SK-N-SH (cell line): ENCODE measurements around the gene RNF111. TPM values are rescaled to one million over a fixed set of nuclear protein-coding genes. Genes with fewer than 3 reads are reported as not detected.

Experiments used
- CTCF ChIA-PET: fragments of 300-600, 350-600 bp; formaldehyde crosslinking; extraction: SDS; loops from one replicate; lab custom pipeline; 2021; lab: Yijun Ruan, JAX
- POLR2A ChIA-PET: fragments of 350-600 bp; sonication (Branson Sonifier 250); formaldehyde crosslinking; extraction: SDS; loops from one replicate; lab custom pipeline; 2020; ENCODE audit warnings: antibody characterized with exemption, inconsistent platforms; lab: Yijun Ruan, JAX
- DNase-seq: peaks from one replicate; pipeline ENCODE4 v3.0.0; 2012
- H2AFZ ChIP-seq: fragments of 200-600 bp; sonication (generic); 2 replicates; pipeline ENCODE4 v1.8.1; 2016; ENCODE audit warnings: antibody characterized with exemption, mild to moderate bottlenecking, low read depth
- H3F3A ChIP-seq: fragments of 200-600 bp; sonication (generic); replicated peaks from 2 replicates; pipeline ENCODE3; 2016; ENCODE audit warnings: antibody characterized with exemption, mild to moderate bottlenecking; ENCODE audit not compliant: insufficient read depth
- H3K27ac ChIP-seq, 2 experiments: fragments of 200-500 bp in 1 of 2; fragments of 200-600 bp in 1 of 2; sonication (Bioruptor generic) in 1 of 2; sonication (generic), shearing (Covaris generic) in 1 of 2; 2 replicates each; pipeline versions ENCODE4 v1.5.1 to v1.6.1; 2014 to 2016; ENCODE audit warnings: low read depth in 2 of 2, inconsistent platforms in 1 of 2, low read length in 1 of 2, mild to moderate bottlenecking in 1 of 2, mixed read lengths in 1 of 2
- H3K27me3 ChIP-seq: fragments of 200-600 bp; sonication (generic), shearing (Covaris generic); 2 replicates; pipeline ENCODE4 v1.6.1; 2016; ENCODE audit warnings: mixed run types; ENCODE audit not compliant: insufficient read depth
- H3K36me3 ChIP-seq, 2 experiments: fragments of 200-500 bp in 1 of 2; fragments of 200-600 bp in 1 of 2; sonication (Bioruptor generic) in 1 of 2; sonication (generic) in 1 of 2; replicated peaks in 1 of 2; 2 replicates each; pipeline versions ENCODE3 to v1.5.1; 2014 to 2016; ENCODE audit warnings: low read length in 1 of 2, mild to moderate bottlenecking in 1 of 2; ENCODE audit not compliant: insufficient read depth in 2 of 2, control insufficient read depth in 1 of 2
- H3K4me1 ChIP-seq, 2 experiments: fragments of 200-500 bp in 1 of 2; fragments of 200-600 bp in 1 of 2; sonication (Bioruptor generic) in 1 of 2; sonication (generic), shearing (Covaris generic) in 1 of 2; 2 replicates each; pipeline versions ENCODE4 v1.5.1 to v1.6.1; 2014 to 2016; ENCODE audit warnings: low read depth in 1 of 2, low read length in 1 of 2, mixed run types in 1 of 2; ENCODE audit not compliant: insufficient read depth in 2 of 2, control insufficient read depth in 1 of 2
- H3K4me2 ChIP-seq: fragments of 200-600 bp; sonication (generic), shearing (Covaris generic); 2 replicates; pipeline ENCODE4 v1.6.1; 2017; ENCODE audit warnings: mixed run types
- H3K4me3 ChIP-seq, 2 experiments: fragments of 200-500 bp in 1 of 2; fragments of 200-600 bp in 1 of 2; sonication (Bioruptor generic) in 1 of 2; sonication (generic), shearing (Covaris generic) in 1 of 2; 2 replicates each; pipeline versions ENCODE4 v1.5.1 to v1.8.1; 2014 to 2016; ENCODE audit warnings: low read depth in 2 of 2, inconsistent platforms in 1 of 2, low read length in 1 of 2, mild to moderate bottlenecking in 1 of 2, mixed read lengths in 1 of 2, moderate library complexity in 1 of 2
- H3K79me2 ChIP-seq: fragments of 200-600 bp; sonication (generic); 2 replicates; pipeline ENCODE4 v1.8.1; 2017; ENCODE audit warnings: mild to moderate bottlenecking; ENCODE audit not compliant: insufficient read depth
- H3K9ac ChIP-seq: fragments of 200-600 bp; sonication (generic); 2 replicates; pipeline ENCODE4 v1.6.1; 2017; ENCODE audit warnings: mixed run types
- H3K9me2 ChIP-seq: fragments of 200-600 bp; sonication (generic); 2 replicates; pipeline ENCODE4 v1.6.1; 2017; ENCODE audit warnings: mixed run types
- H3K9me3 ChIP-seq: fragments of 200-600 bp; sonication (generic); 2 replicates; pipeline ENCODE4 v1.6.1; 2017; ENCODE audit warnings: mixed run types, mild to moderate bottlenecking, moderate library complexity
- H4K20me1 ChIP-seq: fragments of 200-600 bp; sonication (generic); 2 replicates; pipeline ENCODE4 v1.6.1; 2017; ENCODE audit warnings: mild to moderate bottlenecking, mixed run types; ENCODE audit not compliant: insufficient read depth
- CHD2 ChIP-seq: fragments of 150-350 bp; IDR thresholded peaks from 2 replicates; pipeline ENCODE4 v1.6.1; 2018; ENCODE audit warnings: low read length; ENCODE audit not compliant: partially characterized antibody
- EP300 ChIP-seq, 2 experiments: IDR thresholded peaks; 2 replicates each; pipeline versions ENCODE4 v1.4.0 to v1.6.1; 2012; ENCODE audit warnings: borderline replicate concordance in 1 of 2, low read depth in 1 of 2, low read length in 1 of 2
- FOSL2 ChIP-seq: IDR thresholded peaks from 2 replicates; pipeline ENCODE4 v1.4.0; 2012; ENCODE audit warnings: low read depth, mild to moderate bottlenecking, moderate library complexity, borderline replicate concordance
- FOXJ3 ChIP-seq: sonication (generic); formaldehyde crosslinking; IDR thresholded peaks from 2 replicates; pipeline ENCODE4 v1.5.1; 2020; ENCODE audit warnings: mild to moderate bottlenecking, missing genetic modification reagents
- FOXM1 ChIP-seq: IDR thresholded peaks from 2 replicates; pipeline ENCODE4 v1.4.0; 2012; ENCODE audit warnings: low read depth, mild to moderate bottlenecking
- JUND ChIP-seq: IDR thresholded peaks from 2 replicates; pipeline ENCODE4 v1.4.0; 2012
- NFIC ChIP-seq: IDR thresholded peaks from 2 replicates; pipeline ENCODE4 v1.4.0; 2012; ENCODE audit warnings: borderline replicate concordance
- RAD21 ChIP-seq: IDR thresholded peaks from 2 replicates; pipeline ENCODE4 v1.6.1; 2012; ENCODE audit warnings: mild to moderate bottlenecking, low read length
- SMC3 ChIP-seq: IDR thresholded peaks from 2 replicates; pipeline ENCODE4 v1.6.1; 2012; ENCODE audit warnings: low read depth, low read length, improper control_type of control experiment
- TCF12 ChIP-seq: IDR thresholded peaks from 2 replicates; pipeline ENCODE4 v1.4.0; 2012
- WGBS: methylation state at CpG from one replicate; pipeline ENCODE4 v1.1.6; 2017; ENCODE audit warnings: low lambda C conversion rate; 5-methylcytosine and 5-hydroxymethylcytosine counted together
- polyA plus RNA-seq, 3 experiments: library from polyadenylated mRNA; depleted of rRNA; stranded (reverse); fragments of >200 nt; gene quantifications; 2 replicates each; pipeline ENCODE4 v1.2.3, GENCODE V29; 2012
- TF ChIP-seq, protein P1 (sequence below): fragments of 200-600 bp; sonication (generic); IDR thresholded peaks from 2 replicates; pipeline ENCODE4 v1.6.1; 2017; ENCODE audit warnings: antibody characterized with exemption, mild to moderate bottlenecking, moderate library complexity

The RNF111 gene
- polyA plus RNA-seq, 1 of the 3 experiments (the other 2 are of a cell fraction), result 16.5 TPM

DNA sequence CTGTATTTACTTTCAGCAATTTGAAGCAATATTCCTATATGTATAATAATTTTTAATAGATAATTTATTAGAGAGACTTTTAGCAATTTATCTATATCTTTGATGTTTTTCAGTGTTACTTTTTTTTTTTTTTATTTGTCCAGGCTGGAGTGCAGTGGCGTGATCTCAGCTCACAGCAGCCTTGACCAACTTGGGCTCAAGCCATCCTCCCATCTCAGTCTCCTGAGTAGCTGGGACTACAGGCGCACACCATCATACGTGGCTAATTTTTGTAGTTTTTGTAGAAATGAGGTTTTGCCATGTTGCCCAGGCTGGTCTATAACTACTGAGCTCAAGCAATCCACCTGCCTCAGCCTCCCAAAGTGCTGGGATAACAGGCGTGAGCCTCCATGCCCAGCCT, 28.7 kb upstream of the RNF111 start:
- TF ChIP-seq FOXJ3 (no peak), RAD21 (no peak), FOSL2 (no peak)
- CTCF ChIA-PET, result interaction anchor here (0.9 kb wide), 1 partner anchor 123 kb away, joined by 3 read pairs; no protein-coding TSS in a partner anchor
- H3K36me3 ChIP-seq, result no peaks in the 10 kb centered on the region

DNA sequence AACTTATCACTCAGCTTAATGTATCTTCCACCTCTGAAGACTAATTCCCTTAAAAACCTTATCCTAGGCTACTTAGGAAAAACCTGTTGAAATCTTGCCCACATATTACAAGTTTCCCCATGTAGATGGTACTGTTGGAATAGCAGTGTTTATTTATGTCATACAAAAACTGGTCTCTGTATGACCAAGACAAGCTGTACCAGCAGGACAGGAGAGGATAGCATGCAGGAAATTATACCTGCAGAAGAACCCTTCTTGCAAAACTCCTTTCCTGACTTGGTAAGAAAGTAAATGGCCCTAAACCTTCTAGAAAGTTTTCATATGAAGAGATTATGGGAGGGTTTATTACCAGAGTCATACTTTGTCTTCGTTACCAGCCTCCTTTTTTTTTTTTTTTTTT, 25.3 kb upstream of the RNF111 start:
- WGBS, result 92% methylated on average over 1 of the region's 1 CpG
- ChIA-PET POLR2A (no interaction called here), CTCF (interaction anchor here (1.9 kb wide), 1 partner anchor 567 kb away, joined by 4 read pairs; no protein-coding TSS in a partner anchor)
- Histone ChIP-seq H3K36me3 (no peaks in the 10 kb centered on the region), H3K4me1 (0 out of 4 replicates have a peak, but pooled peaks cover 0 to 9% of the 10 kb centered on the region in 2 experiments), H3K4me2 (no peak overlapping the region), H3K79me2 (no peaks in the 10 kb centered on the region), H4K20me1 (no peaks in the 10 kb centered on the region), H3K27ac (no peak overlapping the region), H2AFZ (no peak overlapping the region; the same call in 1 of the 2 replicates), H3K9ac (no peak overlapping the region), H3K27me3 (no peaks in the 10 kb centered on the region), H3K9me2 (no peaks in the 10 kb centered on the region), H3K9me3 (no peaks in the 10 kb centered on the region), H3F3A (peaks cover 3% of the 10 kb centered on the region), H3K4me3 (no peak overlapping the region)
- TF ChIP-seq FOXM1 (no peak), SMC3 (no peak)
- DNase-seq, result no peak

More for the DNA sequence above, 28.7 kb upstream of the RNF111 start:
- WGBS, result 94% methylated on average over 4 of the region's 4 CpGs
- no peak for DNase-seq
- POLR2A ChIA-PET, result no interaction called here
- Histone ChIP-seq H3K9ac (no peak overlapping the region), H3K4me3 (no peak overlapping the region), H3K27ac (no peak overlapping the region), H3K4me2 (no peak overlapping the region), H2AFZ (no peak overlapping the region), H3K9me3 (no peaks in the 10 kb centered on the region), H3K79me2 (no peaks in the 10 kb centered on the region), H3K4me1 (0 out of 4 replicates have a peak, but pooled peaks cover 0 to 9% of the 10 kb centered on the region in 2 experiments), H4K20me1 (no peaks in the 10 kb centered on the region), H3K9me2 (no peaks in the 10 kb centered on the region), H3F3A (peaks cover 3% of the 10 kb centered on the region), H3K27me3 (no peaks in the 10 kb centered on the region)

DNA sequence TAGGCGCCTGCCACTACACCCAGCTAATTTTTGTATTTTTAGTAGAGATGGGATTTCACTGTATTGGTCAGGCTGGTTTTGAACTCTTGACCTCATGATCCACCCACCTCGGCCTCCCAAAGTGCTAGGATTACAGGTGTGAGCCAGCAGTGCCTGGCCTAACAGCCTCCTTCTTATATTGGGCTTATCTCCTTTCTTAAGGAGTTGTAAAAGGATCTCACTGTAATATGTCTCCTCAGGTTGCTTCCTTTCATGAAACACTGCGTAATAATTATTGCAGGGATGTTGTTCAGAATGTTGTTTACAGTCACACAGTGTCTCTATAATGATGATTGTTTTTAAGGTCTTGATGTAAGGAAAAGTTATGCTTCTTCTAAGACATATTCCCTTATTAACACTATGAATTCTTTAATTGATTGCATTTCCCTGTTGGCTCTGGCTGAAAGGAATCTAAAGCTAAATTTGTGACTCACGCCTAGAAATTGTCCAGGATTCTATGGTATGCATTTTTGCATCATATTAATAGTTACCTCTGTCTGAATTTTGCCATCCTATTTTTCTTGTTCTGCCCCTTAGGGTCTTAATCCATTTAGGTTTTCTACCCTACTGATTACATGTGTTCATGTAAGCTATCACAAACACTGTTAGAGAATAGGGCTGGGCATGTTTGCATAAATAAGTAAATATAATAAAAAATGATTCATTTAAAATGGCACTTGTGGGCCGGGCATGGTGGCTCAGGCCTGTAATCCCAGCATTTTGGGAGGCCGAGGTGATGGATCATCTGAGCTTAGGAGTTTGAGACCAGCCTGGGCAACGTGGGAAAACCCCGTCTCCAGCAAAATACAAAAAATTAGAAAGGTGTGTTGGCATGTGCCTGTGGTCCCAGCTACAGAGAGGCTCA, 24.5 kb upstream of the RNF111 start:
- H3F3A ChIP-seq, result peaks cover 3% of the 10 kb centered on the region
- WGBS, result 77% methylated on average over 8 of the region's 8 CpGs
- TF ChIP-seq, protein P1, sequence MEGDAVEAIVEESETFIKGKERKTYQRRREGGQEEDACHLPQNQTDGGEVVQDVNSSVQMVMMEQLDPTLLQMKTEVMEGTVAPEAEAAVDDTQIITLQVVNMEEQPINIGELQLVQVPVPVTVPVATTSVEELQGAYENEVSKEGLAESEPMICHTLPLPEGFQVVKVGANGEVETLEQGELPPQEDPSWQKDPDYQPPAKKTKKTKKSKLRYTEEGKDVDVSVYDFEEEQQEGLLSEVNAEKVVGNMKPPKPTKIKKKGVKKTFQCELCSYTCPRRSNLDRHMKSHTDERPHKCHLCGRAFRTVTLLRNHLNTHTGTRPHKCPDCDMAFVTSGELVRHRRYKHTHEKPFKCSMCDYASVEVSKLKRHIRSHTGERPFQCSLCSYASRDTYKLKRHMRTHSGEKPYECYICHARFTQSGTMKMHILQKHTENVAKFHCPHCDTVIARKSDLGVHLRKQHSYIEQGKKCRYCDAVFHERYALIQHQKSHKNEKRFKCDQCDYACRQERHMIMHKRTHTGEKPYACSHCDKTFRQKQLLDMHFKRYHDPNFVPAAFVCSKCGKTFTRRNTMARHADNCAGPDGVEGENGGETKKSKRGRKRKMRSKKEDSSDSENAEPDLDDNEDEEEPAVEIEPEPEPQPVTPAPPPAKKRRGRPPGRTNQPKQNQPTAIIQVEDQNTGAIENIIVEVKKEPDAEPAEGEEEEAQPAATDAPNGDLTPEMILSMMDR, result no peak
- TF ChIP-seq NFIC (peak; percentile 12; the same call in 1 of the 2 replicates), TCF12 (no peak), JUND (no peak), EP300 (IDR thresholded peaks at IDR 0.05; ENCODE audit: borderline replicate concordance in 1 of 2, low read depth in 1 of 2, low read length in 1 of 2) (no peak), FOSL2 (no peak; the same call in 1 of the 2 replicates), CHD2 (no peak)
- TF ChIP-seq, all 33 proteins: peak for 1
- Histone ChIP-seq H2AFZ (peak overlapping the region; percentile 30; the same call in 1 of the 2 replicates), H3K79me2 (no peaks in the 10 kb centered on the region), H4K20me1 (no peaks in the 10 kb centered on the region), H3K4me2 (no peak overlapping the region), H3K4me1 (0 out of 4 replicates have a peak, but pooled peaks cover 0 to 9% of the 10 kb centered on the region in 2 experiments), H3K27ac (no peak overlapping the region), H3K9me3 (no peaks in the 10 kb centered on the region), H3K27me3 (no peaks in the 10 kb centered on the region), H3K9me2 (no peaks in the 10 kb centered on the region), H3K9ac (no peak overlapping the region), H3K4me3 (no peak overlapping the region), H3K36me3 (no peaks in the 10 kb centered on the region)
- no peak for DNase-seq
- ChIA-PET CTCF (interaction anchor here (0.7 to 2.1 kb wide), 2 partner anchors 17 to 198 kb away, joined by 3 to 7 read pairs; no protein-coding TSS in a partner anchor), POLR2A (no interaction called here)
